HG03354 (cell line): ENCODE data around the gene THRB.

Source experiments
- ATAC-seq: cut with Tn5 transposase; IDR thresholded peaks from one replicate; pipeline ENCODE4 v1.9.1; 2021; ENCODE audit warnings: mild to moderate bottlenecking; ENCODE audit not compliant: unreplicated experiment, poor library complexity, severe bottlenecking

The THRB gene

GRCh38 chr3:24258727-24259600 lies 235.7 kb downstream of the THRB start:
- ATAC-seq = no peak

- ATAC-seq = no peak
These were observed 236.4 kb downstream of the THRB start for GRCh38 chr3:24258260-24258659.

GRCh38 chr3:24255414-24255813 lies 239.2 kb downstream of the THRB start:
- no peak for ATAC-seq

GRCh38 chr3:24254649-24255048 lies 240.0 kb downstream of the THRB start:
- ATAC-seq = no peak

GRCh38 chr3:24253336-24253735 lies 241.3 kb downstream of the THRB start:
- no peak for ATAC-seq

- ATAC-seq = no peak
These were observed 245.1 kb downstream of the THRB start for GRCh38 chr3:24249523-24249922.

GRCh38 chr3:24245056-24245455 lies 249.6 kb downstream of the THRB start:
- no peak for ATAC-seq

GRCh38 chr3:24244491-24244890 lies 250.2 kb downstream of the THRB start:
- no peak for ATAC-seq

GRCh38 chr3:24242012-24242698 lies 252.5 kb downstream of the THRB start:
- no peak for ATAC-seq

- no peak for ATAC-seq
These were observed 254.3 kb downstream of the THRB start for GRCh38 chr3:24240306-24240705.

- ATAC-seq = peak; percentile 91
These were observed 256.5 kb downstream of the THRB start for GRCh38 chr3:24237971-24238706.

GRCh38 chr3:24235121-24235520 lies 259.5 kb downstream of the THRB start:
- ATAC-seq = peak; percentile 46

GRCh38 chr3:24232784-24233183 lies 261.9 kb downstream of the THRB start:
- no peak for ATAC-seq

GRCh38 chr3:24229468-24230221 lies 265.0 kb downstream of the THRB start:
- ATAC-seq = no peak

- no peak for ATAC-seq
These were observed 267.0 kb downstream of the THRB start for GRCh38 chr3:24227635-24228034.

- no peak for ATAC-seq
These were observed 268.3 kb downstream of the THRB start for GRCh38 chr3:24226397-24226796.

- ATAC-seq = no peak
These were observed 269.2 kb downstream of the THRB start for GRCh38 chr3:24225385-24225950.

- no peak for ATAC-seq
These were observed 269.8 kb downstream of the THRB start for GRCh38 chr3:24224666-24225384.
